Esophagus (tissue), 2 donors: Measurements from ENCODE around the gene BTBD9. TPM values are rescaled to one million over a fixed set of nuclear protein-coding genes. Genes with fewer than 3 reads are reported as not detected.

Experiments
- H3K27ac ChIP-seq, 2 donors: one replicate each; pipeline ENCODE4 v1.5.1; 2013; ENCODE audit warnings: low read depth in 2 of 2, mild to moderate bottlenecking in 2 of 2, inconsistent platforms in 1 of 2, low read length in 1 of 2, moderate library complexity in 1 of 2
- H3K27me3 ChIP-seq, 2 donors: one replicate each; pipeline ENCODE4 v1.6.1; 2013; ENCODE audit warnings: low read length in 2 of 2, control low read depth in 1 of 2, mild to moderate bottlenecking in 1 of 2; ENCODE audit not compliant: insufficient read depth in 2 of 2, control insufficient read depth in 1 of 2
- H3K36me3 ChIP-seq, 2 donors: one replicate each; pipeline ENCODE4 v1.6.1; 2013; ENCODE audit warnings: low read length in 1 of 2; ENCODE audit not compliant: control insufficient read depth in 2 of 2, insufficient read depth in 2 of 2
- H3K4me1 ChIP-seq, 2 donors: one replicate each; pipeline ENCODE4 v1.6.1; 2013; ENCODE audit warnings: low read length in 1 of 2; ENCODE audit not compliant: control insufficient read depth in 2 of 2, insufficient read depth in 2 of 2
- H3K4me3 ChIP-seq, 2 donors: one replicate each; pipeline ENCODE4 v1.5.1; 2013; ENCODE audit warnings: low read length in 2 of 2, mild to moderate bottlenecking in 2 of 2, low read depth in 1 of 2, moderate library complexity in 1 of 2
- H3K9me3 ChIP-seq, 2 donors: one replicate each; pipeline ENCODE4 v1.6.1; 2013; ENCODE audit warnings: mild to moderate bottlenecking in 2 of 2, low read depth in 1 of 2, low read length in 1 of 2, moderate library complexity in 1 of 2; ENCODE audit not compliant: control insufficient read depth in 2 of 2, insufficient read depth in 1 of 2
- WGBS, 2 donors: extraction: QIAGEN DNeasy Blood & Tissue Kit; methylation state at CpG; one replicate each; pipeline ENCODE4 v1.1.7; 2013; 5-methylcytosine and 5-hydroxymethylcytosine counted together
- polyA plus RNA-seq, 2 donors: library from polyadenylated mRNA; stranded (reverse); fragments of 200-250 nt; gene quantifications; one replicate each; pipeline ENCODE4 v1.2.3, GENCODE V29; 2013
- donor health status: healthy with polysubstance abuse.
- donor health status: Bipolar disorder and iron deficiency.

The BTBD9 gene
- polyA plus RNA-seq, 2 donors: 3.2 to 3.8 TPM

- Histone ChIP-seq H3K36me3 (no peaks in the 10 kb centered on the region), H3K4me1 (no peaks in the 10 kb centered on the region), H3K27me3 (no peaks in the 10 kb centered on the region), H3K4me3 (no peak overlapping the region), H3K9me3 (no peaks in the 10 kb centered on the region), H3K27ac (no peak overlapping the region)
- 89 to 90% methylated on average over 14 of the region's 14 CpGs for WGBS, 2 donors
These were observed 475.0 kb downstream of the BTBD9 start for GRCh38 chr6:38164671-38165108.

DNA sequence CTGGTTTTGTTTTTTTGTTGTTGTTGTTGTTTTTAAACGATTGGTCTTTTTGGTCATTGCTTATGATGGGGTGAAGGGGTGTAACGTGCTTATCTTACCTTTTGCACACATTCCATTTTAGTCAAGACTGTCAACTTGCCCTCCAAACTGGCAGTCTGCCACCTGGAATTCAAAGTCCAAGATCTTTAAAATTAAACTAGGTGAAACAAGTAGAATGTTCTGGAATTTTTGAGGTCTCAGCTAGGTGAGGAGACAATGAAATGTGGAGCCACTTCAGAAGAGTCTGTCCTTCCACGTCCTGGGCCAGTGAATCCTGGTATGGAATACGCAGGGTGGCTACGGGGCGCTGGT, 475.6 kb downstream of the BTBD9 start:
- H3K4me1 ChIP-seq: no peaks in the 10 kb centered on the region
- H3K36me3 ChIP-seq: no peaks in the 10 kb centered on the region
- no peak overlapping the region for H3K4me3 ChIP-seq
- no peak overlapping the region for H3K27ac ChIP-seq
- H3K9me3 ChIP-seq: no peaks in the 10 kb centered on the region
- 82 to 90% methylated on average over 6 of the region's 6 CpGs for WGBS, 2 donors
- H3K27me3 ChIP-seq: no peaks in the 10 kb centered on the region

GRCh38 chr6:38163186-38164130, 476.3 kb downstream of the BTBD9 start:
- Histone ChIP-seq H3K36me3 (no peaks in the 10 kb centered on the region), H3K27ac (no peak overlapping the region), H3K4me3 (no peak overlapping the region), H3K4me1 (no peaks in the 10 kb centered on the region), H3K27me3 (no peaks in the 10 kb centered on the region), H3K9me3 (no peaks in the 10 kb centered on the region)
- 81 to 86% methylated on average over 29 of the region's 29 CpGs for WGBS, 2 donors

- no peaks in the 10 kb centered on the region for H3K27me3 ChIP-seq
- 94% methylated on average over 17 of the region's 17 CpGs for WGBS, 2 donors
- no peaks in the 10 kb centered on the region for H3K9me3 ChIP-seq
- H3K36me3 ChIP-seq: no peaks in the 10 kb centered on the region
- H3K4me1 ChIP-seq: no peaks in the 10 kb centered on the region
- H3K4me3 ChIP-seq: no peak overlapping the region
- no peak overlapping the region for H3K27ac ChIP-seq
These were observed 477.1 kb downstream of the BTBD9 start for GRCh38 chr6:38162493-38163185.

DNA sequence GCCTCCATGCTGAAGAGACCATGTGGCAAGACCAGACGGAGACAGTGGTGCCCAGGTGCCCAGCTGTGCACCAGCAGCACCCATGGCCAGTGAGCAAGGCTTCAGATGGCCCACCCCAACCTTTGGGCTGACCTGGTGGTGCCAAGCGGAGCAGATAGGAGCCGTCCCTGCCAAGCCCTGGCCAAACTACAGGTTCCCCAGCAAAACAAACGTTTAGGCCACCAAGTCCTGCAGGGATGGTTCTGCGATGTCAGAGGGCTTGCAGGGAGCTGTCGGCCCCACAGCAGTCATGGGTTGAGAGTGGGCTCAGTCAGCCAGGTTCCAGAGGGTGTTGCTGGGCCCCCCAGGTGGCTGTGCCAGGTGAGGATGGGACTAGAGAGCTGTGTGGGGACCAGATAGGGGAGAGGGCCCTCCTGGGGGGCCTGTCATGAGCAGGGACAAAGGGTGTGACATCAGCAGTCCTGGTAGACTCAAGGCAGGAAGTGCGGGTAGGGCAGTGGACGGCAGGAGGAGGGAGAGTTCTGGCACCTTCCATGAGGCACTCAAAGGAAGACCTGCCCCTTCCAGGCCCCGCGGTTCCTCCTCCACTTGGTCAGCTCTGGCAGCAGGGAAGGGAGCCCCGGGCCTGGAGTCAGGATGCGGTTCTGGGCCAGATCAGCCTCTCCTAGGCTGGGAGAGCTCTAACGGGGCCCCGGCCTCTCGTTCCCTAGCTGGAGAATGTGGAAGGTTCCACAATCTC, 477.8 kb downstream of the BTBD9 start:
- 89% methylated on average over 15 of the region's 15 CpGs for WGBS, 2 donors
- no peaks in the 10 kb centered on the region for H3K9me3 ChIP-seq
- H3K27ac ChIP-seq: no peak overlapping the region
- H3K36me3 ChIP-seq: peaks cover 0 to 2% of the 10 kb centered on the region in 2 donors
- H3K27me3 ChIP-seq: no peaks in the 10 kb centered on the region
- no peak overlapping the region for H3K4me3 ChIP-seq
- no peaks in the 10 kb centered on the region for H3K4me1 ChIP-seq

DNA sequence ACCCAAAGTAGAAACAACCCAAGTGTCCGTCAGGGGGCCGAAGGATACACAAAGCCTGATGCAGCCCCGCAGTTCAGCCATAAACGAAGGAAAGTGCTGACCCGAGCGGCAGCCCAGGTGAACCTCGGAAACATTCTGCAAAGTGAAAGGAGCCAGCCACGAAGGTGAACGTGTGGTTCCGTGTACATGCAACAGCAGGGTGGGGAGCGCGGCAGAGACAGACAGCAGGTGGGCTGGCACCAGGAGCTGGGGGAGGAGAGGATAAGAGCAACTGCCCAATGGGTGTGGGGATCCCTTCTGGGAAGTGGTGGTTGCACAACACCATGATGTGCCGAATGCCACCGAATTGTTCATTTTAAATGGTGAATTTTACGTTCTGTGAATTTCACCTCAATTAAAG, 478.4 kb downstream of the BTBD9 start:
- 96 to 97% methylated on average over 15 of the region's 15 CpGs for WGBS, 2 donors
- Histone ChIP-seq H3K36me3 (peaks cover 0 to 2% of the 10 kb centered on the region in 2 donors), H3K4me1 (no peaks in the 10 kb centered on the region), H3K27ac (no peak overlapping the region), H3K4me3 (no peak overlapping the region), H3K9me3 (no peaks in the 10 kb centered on the region), H3K27me3 (no peaks in the 10 kb centered on the region)

DNA sequence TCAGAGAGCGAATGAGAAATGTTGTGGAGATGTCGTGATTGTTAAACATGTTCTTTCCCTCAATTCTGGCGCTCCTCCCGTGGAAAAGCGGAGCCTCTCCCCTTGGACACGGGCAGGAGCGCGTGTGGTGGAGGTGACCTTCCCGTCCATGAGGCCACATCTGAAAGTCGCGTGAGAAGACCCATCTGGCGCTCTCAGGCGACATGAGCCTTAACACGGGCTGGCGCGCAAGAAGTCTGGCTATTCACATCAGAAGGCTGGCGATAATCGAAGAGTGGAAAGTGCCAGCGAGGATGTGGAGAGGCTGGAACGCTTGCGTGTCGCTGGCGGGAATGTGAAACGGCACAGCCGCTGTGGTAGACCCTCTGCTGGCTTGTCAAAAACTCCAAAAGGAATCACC, 478.9 kb downstream of the BTBD9 start:
- peaks cover 0 to 2% of the 10 kb centered on the region in 2 donors for H3K36me3 ChIP-seq
- no peak overlapping the region for H3K27ac ChIP-seq
- 98% methylated on average over 25 of the region's 25 CpGs for WGBS, 2 donors
- H3K27me3 ChIP-seq: no peaks in the 10 kb centered on the region
- H3K9me3 ChIP-seq: no peaks in the 10 kb centered on the region
- H3K4me1 ChIP-seq: no peaks in the 10 kb centered on the region
- no peak overlapping the region for H3K4me3 ChIP-seq

DNA sequence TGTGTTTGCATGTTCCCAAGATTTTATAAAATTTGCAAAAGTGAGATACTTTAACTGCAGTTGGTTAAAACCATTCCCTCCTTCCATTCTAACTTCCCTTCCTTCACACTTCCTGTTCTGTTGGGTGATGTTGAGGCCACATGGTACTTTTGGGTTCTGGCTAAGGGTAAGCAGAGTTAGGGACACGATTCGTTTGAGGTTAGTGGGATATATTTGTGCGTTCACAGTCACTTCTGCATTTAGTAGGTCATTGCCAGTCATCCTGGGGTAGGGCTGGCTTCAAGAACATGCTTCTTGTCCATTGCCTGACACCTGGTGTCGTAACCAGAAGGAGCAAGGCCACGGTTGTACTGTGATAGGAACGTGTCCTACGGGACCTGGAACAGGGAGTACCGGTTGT, 480.1 kb downstream of the BTBD9 start:
- WGBS, 2 donors: 87 to 91% methylated on average over 8 of the region's 8 CpGs
- H3K9me3 ChIP-seq: no peaks in the 10 kb centered on the region
- no peaks in the 10 kb centered on the region for H3K27me3 ChIP-seq
- no peaks in the 10 kb centered on the region for H3K4me1 ChIP-seq
- H3K4me3 ChIP-seq: no peak overlapping the region
- H3K27ac ChIP-seq: no peak overlapping the region
- peaks cover 0 to 5% of the 10 kb centered on the region in 2 donors for H3K36me3 ChIP-seq

- no peaks in the 10 kb centered on the region for H3K4me1 ChIP-seq
- H3K36me3 ChIP-seq: peaks cover 0 to 5% of the 10 kb centered on the region in 2 donors
- H3K9me3 ChIP-seq: no peaks in the 10 kb centered on the region
- 91 to 97% methylated on average over 14 of the region's 14 CpGs for WGBS, 2 donors
- H3K4me3 ChIP-seq: no peak overlapping the region
- H3K27me3 ChIP-seq: no peaks in the 10 kb centered on the region
- no peak overlapping the region for H3K27ac ChIP-seq
These were observed 480.9 kb downstream of the BTBD9 start for GRCh38 chr6:38158762-38159350.
